Measurements from ENCODE around the gene ITPR2.
"Not testable (repeated sequence)": the region's sequence is repeated elsewhere in the genome, so short reads cannot be mapped to it uniquely, and the experiment has no call there.

Gene ITPR2

DNA sequence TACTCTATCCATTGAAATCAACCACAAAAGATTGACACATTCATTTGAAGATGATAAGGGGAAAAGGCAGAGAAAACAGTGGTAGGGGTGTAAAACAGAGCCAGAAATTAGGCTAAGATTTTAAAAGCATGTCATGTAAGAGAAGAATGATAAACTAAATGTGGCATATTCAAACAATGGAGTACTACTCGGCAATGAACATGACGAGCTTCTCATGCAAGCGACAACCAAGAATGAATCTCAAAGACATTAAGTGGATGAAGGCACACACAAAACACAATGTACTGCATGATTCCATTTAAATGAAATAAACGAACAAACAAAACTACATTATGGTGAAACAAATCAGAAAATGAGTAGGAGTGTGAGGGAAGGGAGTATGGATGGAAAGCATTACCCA is 134.8 kb downstream of the ITPR2 start:
- no peak for DNase-seq

DNA sequence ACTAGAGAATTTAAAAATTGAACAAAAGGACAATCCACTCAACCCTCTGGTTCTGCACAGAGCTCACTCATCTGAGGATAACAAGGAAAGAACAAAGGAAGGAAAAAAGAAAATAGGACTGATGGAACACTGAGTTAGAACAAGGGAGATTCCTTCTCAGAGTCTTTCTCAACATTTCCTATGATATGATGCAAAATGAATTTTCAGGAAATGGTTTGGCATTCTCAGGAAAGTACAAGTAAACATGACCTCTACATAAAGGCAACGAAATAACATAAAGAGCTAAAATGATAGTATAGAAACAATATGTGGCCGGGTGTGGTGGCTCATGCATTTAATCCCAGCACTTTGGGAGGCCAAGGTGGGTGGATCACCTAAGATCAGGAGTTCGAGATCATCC is 135.8 kb downstream of the ITPR2 start:
- DNase-seq, result no peak

DNA sequence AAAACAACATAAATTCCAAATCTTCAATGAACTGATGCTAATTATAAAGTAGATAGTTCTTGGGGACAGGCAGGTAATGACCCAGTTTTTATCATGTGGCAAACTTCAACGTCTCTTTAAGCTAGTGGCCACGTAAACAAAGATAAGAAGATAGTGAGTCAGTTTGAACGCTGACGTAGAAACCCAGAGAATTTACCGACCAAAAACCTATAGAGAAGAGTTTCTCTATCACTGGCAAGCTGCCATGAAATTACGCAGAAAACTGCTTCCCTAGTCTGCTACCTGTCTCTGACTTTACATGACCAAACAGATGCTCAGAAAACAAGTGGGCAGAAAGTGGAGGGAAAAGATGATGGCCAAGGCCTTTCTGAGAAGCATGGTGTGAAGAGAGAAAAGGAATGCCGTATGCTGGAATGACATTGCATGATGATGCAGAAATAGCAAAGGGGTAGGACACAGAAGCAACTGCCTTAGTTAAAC is 136.3 kb downstream of the ITPR2 start:
- no peak for DNase-seq

DNA sequence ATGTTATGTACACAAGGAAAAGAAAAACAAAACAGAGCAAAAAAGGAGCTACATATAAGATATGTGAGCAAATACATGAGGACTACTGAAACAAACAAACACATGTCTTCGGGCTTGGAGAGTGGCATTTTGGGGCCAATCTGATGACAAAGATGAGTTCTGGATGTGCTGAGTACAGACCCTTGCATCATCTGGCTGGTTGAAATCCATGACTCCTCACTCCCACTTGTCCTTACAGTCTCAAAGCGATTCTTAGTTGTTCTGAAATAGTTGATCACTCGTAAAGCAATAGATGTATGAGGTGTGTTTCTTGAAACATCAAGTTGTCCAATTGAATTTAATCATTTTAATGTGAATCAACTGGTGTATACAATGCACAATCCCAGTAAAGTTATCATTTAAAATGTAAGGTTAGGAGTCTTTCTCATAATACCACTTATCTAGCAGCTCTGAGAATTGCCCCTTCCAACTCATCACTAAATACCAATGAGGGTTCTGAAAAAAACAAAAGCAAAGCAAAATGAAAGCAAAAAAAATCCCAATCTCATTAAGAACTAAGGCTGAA is 136.9 kb downstream of the ITPR2 start:
- DNase-seq, result no peak

DNA sequence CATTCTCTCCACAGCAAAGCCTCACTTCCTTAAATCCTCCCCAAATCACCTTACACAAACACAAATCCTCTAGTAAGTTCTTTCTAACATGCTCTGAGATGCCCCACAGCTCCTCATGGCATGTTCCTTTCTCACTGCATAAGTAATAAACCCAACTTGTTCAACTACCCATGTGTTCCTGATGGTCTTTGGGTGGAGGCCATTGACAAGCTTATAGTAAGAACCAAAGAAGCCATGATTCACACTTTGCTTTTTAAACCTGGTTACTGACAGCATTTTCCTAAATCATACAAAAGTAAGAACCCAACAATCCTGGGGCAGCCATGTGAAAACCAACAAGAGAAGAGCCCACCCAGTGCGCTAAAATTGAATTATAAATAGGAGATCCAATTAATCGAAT is 138.6 kb downstream of the ITPR2 start:
- no peak for DNase-seq

DNA sequence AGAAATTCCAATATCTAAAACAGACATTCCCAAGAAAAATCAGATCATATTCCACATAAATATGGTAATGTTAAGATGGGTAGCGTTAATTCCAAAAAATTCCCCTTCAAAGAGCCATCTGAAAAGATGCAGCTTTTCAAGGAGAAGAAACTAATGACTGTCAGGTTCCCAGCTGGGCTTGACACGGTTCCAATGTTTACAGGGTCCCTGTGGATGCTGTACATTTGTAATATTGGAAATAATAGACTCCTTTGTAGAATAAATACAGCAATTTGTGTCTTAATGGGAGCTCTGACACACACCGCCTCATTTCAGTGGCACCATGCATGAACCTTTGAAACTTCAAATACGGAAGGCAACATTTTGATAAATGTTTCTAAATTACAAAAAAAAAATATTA is 140.6 kb downstream of the ITPR2 start:
- no peak for DNase-seq

DNA sequence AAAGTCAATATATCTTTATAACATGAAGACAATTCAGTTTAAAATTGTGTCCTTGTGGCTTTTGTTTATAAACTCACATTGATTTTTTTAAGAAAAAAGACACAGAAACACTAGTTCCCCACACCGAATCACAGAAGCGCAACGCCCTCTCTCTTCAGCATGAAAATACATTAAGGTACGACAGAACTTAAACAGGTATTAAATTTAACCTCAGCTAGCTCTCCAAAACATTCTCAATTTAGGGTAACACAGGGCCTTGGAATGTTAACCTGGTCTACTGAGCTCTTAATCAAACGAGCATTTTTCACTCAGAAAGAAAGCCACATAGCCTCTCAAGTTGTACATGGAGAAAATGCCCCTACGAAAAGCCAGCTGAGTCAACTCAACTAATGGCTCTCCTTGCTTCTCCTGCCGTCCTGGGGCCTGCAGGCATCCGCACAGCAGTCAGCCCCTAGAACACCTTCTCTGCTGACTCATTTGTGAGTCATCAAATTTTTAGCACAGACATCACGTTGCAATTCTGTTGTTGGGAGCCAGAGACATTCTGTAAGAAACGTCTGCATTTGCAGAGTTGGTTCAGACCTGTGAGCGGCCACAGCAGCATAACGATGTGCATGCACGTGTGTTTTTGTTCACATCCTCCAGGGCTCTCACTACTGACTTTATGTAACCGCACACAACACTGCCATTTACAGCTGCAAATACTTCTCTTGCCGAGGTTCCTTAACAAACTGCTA is 141.6 kb downstream of the ITPR2 start:
- no peak for DNase-seq

DNA sequence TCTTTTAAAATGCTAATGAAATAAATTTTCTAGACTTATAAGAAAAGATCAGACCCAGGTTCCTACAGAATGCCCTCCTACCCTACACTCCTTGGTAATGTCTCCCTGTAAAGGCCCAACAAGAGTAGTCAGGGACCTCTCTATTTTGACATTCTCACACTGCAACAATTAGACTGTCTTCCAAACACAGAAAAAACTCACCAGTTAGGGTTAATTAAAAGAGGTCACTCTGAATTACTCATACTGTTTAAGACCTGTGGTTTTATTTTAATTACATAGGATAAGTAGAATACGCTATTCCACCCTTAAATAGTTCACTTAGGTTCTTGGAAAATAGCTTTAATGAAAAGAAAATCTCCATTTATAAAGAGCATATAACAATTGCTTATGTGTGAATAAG is 142.4 kb downstream of the ITPR2 start:
- no peak for DNase-seq

DNA sequence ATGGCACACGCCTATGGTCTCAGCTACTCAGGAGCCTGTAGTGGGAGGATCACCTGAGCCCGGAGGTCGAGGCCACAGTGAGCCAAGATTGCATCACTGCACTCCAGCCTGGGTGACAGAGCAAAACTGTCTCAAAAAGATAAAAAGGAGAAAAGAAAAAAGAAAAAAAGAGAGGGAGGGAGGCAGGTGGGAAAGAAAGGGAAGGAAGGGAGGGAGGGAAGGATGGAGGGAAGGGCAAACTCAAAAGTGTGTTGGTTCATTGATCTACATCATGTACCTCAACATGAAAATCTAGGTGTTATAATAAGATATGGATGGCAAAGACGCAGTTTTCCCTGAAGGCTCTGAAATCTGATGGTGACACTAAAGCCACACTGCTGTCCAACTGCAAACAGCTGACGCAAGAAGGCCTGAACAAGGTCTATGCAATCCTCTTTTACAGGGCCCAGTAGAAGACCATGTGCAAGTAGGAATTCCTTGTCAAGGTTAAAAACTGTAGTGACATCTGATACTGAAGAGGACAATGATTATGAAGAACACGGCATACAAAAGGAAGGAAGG is 143.6 kb downstream of the ITPR2 start:
- no peak for DNase-seq

DNA sequence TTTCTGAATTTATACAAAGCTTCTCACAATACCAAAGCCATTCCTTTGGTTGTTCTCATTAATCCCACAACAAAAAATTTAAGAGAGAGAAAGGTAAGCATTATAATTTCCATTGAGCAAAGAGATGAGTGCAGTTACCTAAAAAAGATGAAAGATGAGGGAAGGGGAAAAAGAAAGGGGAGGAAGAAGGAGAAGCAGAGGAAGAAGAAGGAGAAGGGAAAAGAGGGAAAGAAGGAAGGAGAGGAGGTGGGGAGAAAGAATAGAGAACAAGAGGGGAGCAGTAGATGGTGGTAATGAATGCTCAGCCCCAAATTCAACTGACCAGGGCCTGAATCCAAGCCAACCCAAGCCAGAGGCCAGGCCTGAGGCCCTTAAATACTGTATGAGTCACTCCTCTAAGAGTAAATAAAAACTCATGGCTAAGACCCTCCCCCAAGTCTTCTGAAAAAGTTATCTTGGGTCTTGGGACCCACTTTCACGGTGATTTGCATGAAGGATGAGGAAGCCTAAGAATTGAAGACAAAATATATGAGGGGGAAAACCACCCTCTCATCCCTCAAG is 144.6 kb downstream of the ITPR2 start:
- DNase-seq, result no peak

DNA sequence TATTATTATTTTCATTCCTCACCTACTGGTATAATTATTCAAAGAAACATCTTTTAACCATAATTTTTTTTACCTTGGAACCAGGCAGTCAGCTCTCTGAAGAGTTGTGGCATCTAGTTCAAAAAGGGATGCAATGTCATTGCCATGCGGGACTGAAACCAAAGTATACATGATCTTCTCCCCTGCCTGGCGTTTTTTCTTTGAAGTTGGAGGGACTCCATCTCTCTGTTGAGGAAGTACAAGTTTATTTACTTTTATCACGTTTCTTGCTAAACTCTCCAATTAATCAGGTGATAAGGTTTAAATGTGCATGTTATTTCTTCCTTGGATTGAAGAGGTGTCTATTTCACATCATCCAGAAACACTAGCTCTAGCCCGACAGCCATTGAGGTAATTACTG is 146.6 kb downstream of the ITPR2 start:
- no peak for DNase-seq

DNA sequence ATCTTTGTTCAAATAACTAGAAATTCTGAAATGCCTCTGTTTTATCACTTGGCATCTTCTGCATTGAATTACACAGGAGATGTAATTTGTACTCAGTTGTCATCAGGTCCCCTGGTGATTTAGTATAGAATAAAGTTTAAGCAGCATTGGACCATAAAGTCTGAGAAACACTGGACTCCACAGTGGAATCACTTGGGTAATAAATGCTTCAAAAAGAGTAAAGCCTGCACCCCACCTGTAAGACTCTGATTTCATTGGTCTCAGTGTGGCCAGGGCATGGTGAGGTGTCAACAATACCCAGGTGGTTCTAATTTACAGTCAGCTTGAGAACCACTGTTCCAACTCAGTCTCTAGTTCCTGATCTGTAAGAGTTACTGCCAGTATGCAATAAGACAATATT is 148.9 kb downstream of the ITPR2 start:
- DNase-seq, result no peak

DNA sequence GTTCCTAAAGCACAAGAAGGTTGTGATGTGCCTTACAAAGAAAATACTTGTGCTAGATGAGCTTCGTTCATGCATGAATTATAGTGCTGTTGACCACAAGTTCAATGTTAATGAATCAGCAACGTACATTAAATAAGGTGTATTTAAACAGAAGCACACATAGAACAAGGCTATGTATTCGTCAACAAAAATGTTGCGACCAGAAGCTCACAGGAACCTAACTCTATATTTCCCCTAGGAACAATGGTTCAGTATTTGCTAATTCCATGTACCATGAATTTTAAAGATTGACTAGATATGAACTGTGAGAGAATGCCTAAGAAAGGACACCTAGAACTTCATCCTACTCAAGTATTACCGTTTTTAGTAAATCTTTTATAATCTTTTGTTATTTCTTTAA is 149.6 kb downstream of the ITPR2 start:
- no peak for DNase-seq

DNA sequence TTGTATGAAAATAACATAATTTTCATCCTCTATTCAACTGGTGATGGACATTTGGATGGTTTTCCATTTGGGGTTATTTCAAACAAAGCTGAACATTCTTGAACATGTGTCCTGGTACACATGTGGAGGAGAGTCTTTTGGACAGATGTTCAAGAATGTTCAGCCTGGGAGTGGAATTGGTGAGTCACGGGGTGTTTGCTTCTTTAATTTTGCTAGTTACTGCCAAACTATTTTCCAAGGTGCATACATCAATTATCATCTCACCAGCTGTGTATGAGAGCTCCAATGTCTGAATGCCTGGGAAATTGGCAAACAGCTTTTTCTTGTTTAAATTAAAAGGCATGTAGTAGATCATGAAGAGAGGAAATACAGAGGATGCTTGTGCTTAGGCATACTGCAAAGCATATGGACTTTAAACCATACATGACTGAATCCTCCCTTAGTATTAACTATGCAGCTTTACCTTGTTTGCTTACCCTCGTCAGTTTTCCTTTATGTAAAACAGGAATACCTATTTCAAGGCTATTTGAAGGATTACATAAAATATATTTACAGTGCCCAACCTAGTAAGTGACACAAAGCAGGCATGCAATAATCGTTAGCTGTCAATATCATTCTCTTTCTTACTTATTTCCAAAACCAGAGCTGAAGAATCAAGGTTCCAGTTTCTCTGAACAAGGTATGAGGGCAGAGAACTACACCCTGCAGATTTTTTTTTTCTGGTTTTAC is 152.1 kb downstream of the ITPR2 start:
- no peak for DNase-seq

DNA sequence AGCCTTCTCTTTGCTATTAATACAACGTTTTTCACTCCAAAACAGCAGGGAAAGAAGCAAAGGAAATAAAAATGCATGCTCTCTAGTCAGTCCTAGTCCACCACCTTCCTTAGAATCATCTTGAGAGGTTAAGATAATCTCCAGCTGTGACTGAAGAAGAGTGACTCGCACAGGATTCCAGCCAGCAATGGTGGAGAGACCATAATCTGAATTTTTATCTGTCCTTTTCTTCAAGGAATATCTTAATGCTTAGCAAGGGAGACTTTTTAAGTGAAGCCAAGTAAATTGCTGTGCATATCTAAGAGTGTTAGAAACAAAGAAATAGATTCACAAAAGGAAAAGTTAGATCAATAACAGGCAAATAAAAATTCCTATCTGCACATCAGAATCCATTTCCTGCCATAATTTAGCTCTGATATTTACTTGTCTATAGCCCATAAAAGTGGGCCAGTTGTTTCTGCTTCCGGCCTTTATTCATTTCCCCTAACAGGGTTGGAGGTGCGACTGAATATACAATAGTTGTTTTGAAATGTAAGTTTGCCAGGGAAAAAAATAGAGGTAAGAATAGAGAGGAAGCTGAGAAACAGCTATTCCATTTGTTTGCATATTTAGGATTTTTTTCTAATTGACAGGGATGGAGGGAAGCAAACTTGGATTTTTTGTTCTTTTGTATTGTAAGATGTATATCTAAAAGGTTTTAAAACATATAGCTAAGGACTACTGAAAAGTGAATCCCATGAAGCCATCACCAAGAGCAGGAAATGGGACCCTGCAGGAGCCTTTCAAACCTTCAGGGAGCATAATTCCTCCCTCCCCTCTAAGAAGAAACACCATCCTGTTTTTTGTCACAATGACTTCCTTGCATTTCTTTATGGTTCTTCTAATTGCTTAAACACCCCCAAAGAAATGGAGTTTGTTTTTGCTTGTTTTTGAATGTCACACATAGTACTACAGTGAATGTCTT is 154.0 kb downstream of the ITPR2 start:
- DNase-seq, result no peak

DNA sequence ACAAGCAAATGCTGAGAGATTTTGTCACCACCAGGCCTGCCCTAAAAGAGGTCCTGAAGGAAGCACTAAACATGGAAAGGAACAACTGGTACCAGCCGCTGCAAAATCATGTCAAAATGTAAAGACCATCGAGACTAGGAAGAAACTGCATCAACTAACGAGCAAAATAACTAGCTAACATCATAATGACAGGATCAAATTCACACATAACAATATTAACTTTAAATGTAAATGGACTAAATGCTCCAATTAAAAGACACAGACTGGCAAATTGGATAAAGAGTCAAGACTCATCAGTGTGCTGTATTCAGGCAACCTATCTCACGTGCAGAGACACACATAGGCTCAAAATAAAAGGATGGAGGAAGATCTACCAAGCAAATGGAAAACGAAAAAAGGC is 161.5 kb downstream of the ITPR2 start:
- not testable (repeated sequence) for DNase-seq

DNA sequence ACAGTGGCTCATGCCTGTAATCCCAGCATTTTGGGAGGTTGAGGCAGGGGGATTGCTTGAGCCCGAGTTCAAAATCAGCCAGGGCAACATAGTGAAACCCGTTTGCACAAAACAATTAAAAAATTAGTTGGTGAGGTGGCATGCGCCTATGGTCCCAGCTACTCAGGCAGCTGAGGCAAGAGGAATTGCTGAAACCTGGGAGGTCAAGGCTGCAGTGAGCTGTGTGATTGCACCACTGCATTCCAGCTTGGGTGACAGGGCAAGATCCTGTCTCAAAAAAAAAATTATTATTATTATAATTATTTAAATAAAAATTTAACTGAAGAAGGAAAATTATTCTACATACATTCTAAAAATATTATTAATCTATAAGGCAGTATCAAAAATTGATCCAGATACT is 164.1 kb downstream of the ITPR2 start:
- no peak for DNase-seq

DNA sequence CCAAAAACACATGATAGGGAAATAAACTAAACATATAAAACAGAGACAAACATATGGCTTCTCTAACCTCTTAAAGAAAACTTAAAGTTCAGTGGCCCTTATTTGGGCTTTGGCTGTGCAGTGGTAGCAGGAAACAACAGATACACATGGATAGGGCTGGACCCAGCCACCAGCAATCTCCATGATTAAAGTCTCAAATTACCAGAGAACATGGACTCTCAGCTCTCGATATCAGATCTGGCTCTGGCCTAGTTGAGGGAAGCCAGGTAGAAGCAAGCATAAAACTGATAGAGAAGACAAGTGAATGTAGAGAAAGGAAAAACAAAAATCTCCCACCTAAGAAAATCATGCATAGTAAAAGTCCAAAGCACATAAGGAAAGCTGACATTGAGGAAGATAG is 164.8 kb downstream of the ITPR2 start:
- DNase-seq, result no peak

DNA sequence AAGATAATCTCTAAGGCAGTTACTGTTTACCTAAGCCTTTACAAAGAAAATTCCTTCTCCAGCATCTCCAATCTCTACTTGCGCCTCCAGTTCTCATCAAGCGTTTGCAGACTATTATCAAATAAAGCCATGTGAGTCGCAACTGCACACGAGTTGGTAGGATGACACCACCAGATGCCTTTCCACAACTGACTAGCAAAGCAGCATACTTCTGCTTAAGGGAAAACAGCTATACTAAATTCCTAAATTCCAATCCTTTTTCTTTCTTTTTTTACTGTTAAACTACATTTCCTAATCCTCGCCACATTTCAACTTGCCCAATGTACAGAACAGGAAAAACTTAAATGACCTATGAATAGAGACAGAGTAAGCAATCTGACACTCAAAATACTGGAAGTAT is 166.7 kb downstream of the ITPR2 start:
- DNase-seq, result no peak

DNA sequence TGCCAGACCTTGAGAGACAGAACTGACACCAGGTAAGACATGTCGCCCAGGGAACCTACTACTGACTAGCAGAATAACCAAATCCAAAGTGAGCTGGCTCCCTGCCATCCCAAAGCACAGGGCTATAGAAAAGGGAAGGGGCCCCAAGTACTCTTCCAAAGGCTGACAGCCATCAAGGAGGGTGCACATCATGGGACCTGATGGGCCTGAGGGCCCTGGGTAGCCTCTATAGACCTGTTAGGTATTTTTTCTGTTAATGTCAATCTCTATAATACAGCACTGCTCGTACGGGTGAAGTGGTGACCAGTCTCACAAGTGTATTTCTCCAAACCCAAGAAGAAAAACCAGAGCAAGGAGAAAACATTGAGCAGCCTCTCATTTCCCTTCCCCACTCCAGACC is 171.6 kb downstream of the ITPR2 start:
- no peak for DNase-seq

DNA sequence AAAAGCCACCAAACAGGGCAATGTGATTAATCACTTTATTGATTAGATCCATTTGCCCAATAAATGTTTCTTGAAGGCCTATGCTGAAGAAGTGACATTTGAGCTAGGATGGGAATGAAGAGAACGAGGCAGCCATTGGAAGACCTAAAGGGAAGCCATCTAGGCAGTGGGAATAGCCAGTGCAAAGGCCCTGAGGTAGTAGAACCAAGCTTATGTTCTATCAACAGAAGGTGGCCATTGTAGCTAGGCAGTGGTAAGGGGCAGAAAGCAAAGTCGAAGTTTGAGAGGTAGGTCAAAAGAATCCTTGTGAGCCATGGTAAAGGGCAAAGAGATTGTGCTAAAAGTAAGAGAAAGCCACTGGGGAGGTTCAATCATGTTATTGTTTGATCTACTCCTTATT is 173.1 kb downstream of the ITPR2 start:
- DNase-seq, result no peak

DNA sequence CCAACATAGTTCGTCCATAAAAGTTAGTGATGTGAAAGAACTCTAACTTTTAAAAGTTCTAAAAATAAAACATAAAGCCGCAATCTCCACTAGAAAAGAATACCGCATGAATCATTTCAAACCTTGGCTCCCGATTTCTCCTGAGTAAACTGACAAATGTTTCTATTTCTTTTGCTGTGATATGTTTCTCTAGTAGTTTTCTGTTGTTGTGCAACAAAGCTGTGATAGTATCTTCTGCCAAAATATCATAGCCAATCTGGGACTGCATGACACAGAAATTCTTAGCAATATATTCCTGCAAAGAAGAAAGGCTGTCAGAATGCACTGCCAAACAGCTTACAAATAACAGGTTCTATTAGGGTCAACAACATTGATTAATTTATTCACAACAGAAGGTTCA is 174.0 kb downstream of the ITPR2 start:
- no peak for DNase-seq
